ENCODE measurements around the gene COA6. TPM values are rescaled to one million over a fixed set of nuclear protein-coding genes. Genes with fewer than 3 reads are reported as not detected.
A peak's percentile ranks its signal among the peaks of the same experiment; 100 is the strongest.

Gene COA6
- total RNA-seq, 1 donor from 2014 or later: 60.3 TPM

DNA sequence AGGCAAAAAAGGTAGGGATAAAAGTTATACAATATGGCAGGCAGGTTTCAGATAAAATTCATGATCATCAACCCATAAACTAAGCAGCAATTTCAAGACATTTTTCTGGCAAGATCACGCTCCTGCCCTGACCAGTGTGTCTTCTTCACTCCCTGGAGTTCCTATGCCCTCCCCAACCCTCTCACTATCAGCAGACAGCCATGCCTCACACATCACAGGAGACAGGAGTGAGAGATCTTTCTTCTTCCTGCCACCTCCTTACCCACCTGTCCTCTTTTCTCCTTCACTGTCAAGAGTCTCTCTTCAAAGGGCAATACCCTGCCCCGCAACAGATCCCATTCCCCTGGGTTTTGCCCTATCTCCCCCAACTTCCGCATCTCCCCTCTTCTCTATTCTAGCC, 28.4 kb downstream of the COA6 start:
- H3K9me3 Mint-ChIP-seq: no peaks in the 10 kb centered on the region
- H3K27ac Mint-ChIP-seq: peak overlapping the region; percentile 74
- no peak for DNase-seq (ENCODE audit: low spot score)
- peaks cover 56% of the 10 kb centered on the region for H3K4me1 Mint-ChIP-seq (ENCODE audit: low read depth)
- peak overlapping the region; percentile 39 for H3K4me3 Mint-ChIP-seq (ENCODE audit: low read depth)
- peaks cover 61% of the 10 kb centered on the region for H3K36me3 Mint-ChIP-seq (ENCODE audit: low read depth)
- H3K27me3 Mint-ChIP-seq (ENCODE audit: low read depth): no peaks in the 10 kb centered on the region
- intact Hi-C loops (cut with micrococcal nuclease): loop anchor here (10.0 kb wide), 1 partner anchor 203 kb away; no protein-coding TSS in a partner anchor

DNA sequence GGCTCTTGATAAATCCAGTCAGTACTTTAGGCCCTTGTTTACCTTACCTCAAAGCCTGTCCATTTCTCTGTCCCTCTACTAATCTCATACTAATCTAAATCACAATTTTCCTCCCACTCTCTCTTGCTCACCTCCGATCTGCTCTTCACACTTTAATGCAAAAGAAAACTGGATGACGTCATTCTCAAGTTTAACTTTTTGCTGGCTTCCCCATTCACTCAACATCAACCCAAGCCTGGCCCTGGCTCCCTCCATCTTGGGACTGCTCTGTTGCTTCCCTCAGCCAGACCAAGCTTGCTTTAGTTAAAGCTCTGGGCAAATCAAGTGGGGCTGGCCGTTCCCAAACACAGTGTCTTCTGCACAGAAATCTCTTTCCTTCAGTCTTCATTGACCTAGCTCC, 29.7 kb downstream of the COA6 start:
- intact Hi-C loops (cut with micrococcal nuclease): loop anchor here (10.0 kb wide), 1 partner anchor 202 kb away; no protein-coding TSS in a partner anchor
- Mint-ChIP-seq H3K27ac (peak overlapping the region; percentile 34), H3K9me3 (no peaks in the 10 kb centered on the region), H3K4me1 (ENCODE audit: low read depth) (peaks cover 57% of the 10 kb centered on the region), H3K4me3 (ENCODE audit: low read depth) (peak overlapping the region; percentile 2), H3K27me3 (ENCODE audit: low read depth) (no peaks in the 10 kb centered on the region), H3K36me3 (ENCODE audit: low read depth) (peaks cover 67% of the 10 kb centered on the region)
- no peak for DNase-seq (ENCODE audit: low spot score)

GRCh38 chr1:234405676-234406075, 32.4 kb downstream of the COA6 start:
- no peak for DNase-seq (ENCODE audit: low spot score)
- H3K4me1 Mint-ChIP-seq (ENCODE audit: low read depth): peaks cover 57% of the 10 kb centered on the region
- intact Hi-C loops (cut with micrococcal nuclease): loop anchor here (5.0 to 10.0 kb wide), 2 partner anchors 72 to 199 kb away; partner anchors contain the start of gene TARBP1
- no peaks in the 10 kb centered on the region for H3K27me3 Mint-ChIP-seq (ENCODE audit: low read depth)
- H3K27ac Mint-ChIP-seq: peak overlapping the region; percentile 36
- H3K4me3 Mint-ChIP-seq (ENCODE audit: low read depth): no peak overlapping the region
- H3K36me3 Mint-ChIP-seq (ENCODE audit: low read depth): peaks cover 68% of the 10 kb centered on the region
- no peaks in the 10 kb centered on the region for H3K9me3 Mint-ChIP-seq

DNA sequence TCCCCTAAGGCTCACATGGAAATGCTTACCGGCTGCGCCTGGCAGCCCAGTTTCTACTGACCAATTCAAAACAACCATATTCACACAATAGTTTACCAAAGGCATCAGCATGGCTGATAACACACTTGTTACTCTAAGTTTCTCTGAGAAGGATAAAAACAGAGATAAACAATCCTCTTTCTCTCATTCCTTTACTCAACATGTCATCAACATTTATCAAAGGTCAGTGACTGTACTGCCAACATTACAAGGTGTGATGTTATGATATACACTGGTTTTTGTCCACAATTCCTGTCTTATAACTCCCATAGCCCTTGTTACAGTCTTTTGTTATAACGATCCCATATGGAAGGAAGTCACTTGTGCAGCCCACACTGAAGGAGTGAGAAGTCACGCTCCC, 33.6 kb downstream of the COA6 start:
- intact Hi-C loops (cut with micrococcal nuclease): loop anchor here (5.0 to 10.0 kb wide), 2 partner anchors 70 to 198 kb away; partner anchors contain the start of gene TARBP1
- Mint-ChIP-seq H3K36me3 (ENCODE audit: low read depth) (peaks cover 64% of the 10 kb centered on the region), H3K4me1 (ENCODE audit: low read depth) (peaks cover 45% of the 10 kb centered on the region), H3K9me3 (no peaks in the 10 kb centered on the region), H3K27me3 (ENCODE audit: low read depth) (no peaks in the 10 kb centered on the region), H3K27ac (peak overlapping the region; percentile 61), H3K4me3 (ENCODE audit: low read depth) (no peak overlapping the region)
- DNase-seq (ENCODE audit: low spot score): no peak

- peaks cover 67% of the 10 kb centered on the region for H3K36me3 Mint-ChIP-seq (ENCODE audit: low read depth)
- peak overlapping the region; percentile 65 for H3K4me3 Mint-ChIP-seq (ENCODE audit: low read depth)
- H3K27ac Mint-ChIP-seq: peak overlapping the region; percentile 92
- peak; percentile 42 for DNase-seq (ENCODE audit: low spot score)
- no peaks in the 10 kb centered on the region for H3K9me3 Mint-ChIP-seq
- H3K4me1 Mint-ChIP-seq (ENCODE audit: low read depth): peaks cover 35% of the 10 kb centered on the region
- intact Hi-C loops (cut with micrococcal nuclease): loop anchor here (1.0 to 10.0 kb wide), 6 partner anchors 9 to 196 kb away; partner anchors contain the start of genes COA6 and TARBP1
- H3K27me3 Mint-ChIP-seq (ENCODE audit: low read depth): no peaks in the 10 kb centered on the region
Observed at GRCh38 chr1:234408757-234409156, 35.5 kb downstream of the COA6 start.

DNA sequence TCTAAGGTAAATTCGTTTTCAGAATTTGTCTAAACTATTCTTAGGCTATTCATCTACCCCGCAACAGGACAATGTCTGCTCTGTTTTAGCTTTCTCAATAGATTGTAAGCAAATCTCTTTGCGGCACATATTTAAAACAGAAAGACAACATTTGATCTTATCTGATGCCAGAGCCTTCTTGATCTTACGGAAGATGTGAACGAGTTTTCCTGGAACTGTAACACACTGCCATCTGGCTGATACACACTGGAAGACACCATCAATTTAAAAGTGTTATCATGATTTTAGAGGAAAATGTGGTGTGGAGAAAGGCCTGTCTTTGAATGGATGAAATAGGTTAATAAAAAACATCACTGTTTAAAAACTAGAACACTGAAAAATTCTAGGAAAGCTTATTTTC, 36.1 kb downstream of the COA6 start:
- DNase-seq (ENCODE audit: low spot score): no peak
- H3K4me1 Mint-ChIP-seq (ENCODE audit: low read depth): peaks cover 35% of the 10 kb centered on the region
- no peaks in the 10 kb centered on the region for H3K27me3 Mint-ChIP-seq (ENCODE audit: low read depth)
- intact Hi-C loops (cut with micrococcal nuclease): loop anchor here (1.0 to 10.0 kb wide), 5 partner anchors 36 to 195 kb away; partner anchors contain the start of genes COA6 and TARBP1
- H3K4me3 Mint-ChIP-seq (ENCODE audit: low read depth): peak overlapping the region; percentile 74
- no peaks in the 10 kb centered on the region for H3K9me3 Mint-ChIP-seq
- peaks cover 71% of the 10 kb centered on the region for H3K36me3 Mint-ChIP-seq (ENCODE audit: low read depth)
- H3K27ac Mint-ChIP-seq: peak overlapping the region; percentile 92

DNA sequence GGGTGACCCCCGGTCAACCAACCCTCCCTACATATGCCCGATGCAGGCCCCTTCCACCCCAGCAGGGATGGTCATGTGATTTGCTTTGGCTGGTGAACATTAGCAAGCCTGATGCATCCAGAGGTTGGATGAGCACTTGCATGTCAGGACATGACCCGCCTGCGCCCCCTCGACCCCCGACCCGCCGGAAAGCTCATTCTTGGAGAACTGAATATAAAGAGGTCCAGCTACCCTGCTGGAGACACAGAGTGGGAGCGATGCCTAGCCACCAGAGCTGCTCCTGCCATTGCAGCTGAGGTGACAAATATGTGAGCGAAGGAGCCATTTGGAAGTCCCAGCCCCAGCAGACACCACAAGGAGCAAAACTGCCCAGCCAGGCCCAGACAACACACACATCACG, 39.6 kb downstream of the COA6 start:
- no peaks in the 10 kb centered on the region for H3K9me3 Mint-ChIP-seq
- peaks cover 67% of the 10 kb centered on the region for H3K36me3 Mint-ChIP-seq (ENCODE audit: low read depth)
- DNase-seq (ENCODE audit: low spot score): no peak
- H3K27me3 Mint-ChIP-seq (ENCODE audit: low read depth): no peaks in the 10 kb centered on the region
- no peak overlapping the region for H3K4me3 Mint-ChIP-seq (ENCODE audit: low read depth)
- H3K27ac Mint-ChIP-seq: no peak overlapping the region
- peaks cover 21% of the 10 kb centered on the region for H3K4me1 Mint-ChIP-seq (ENCODE audit: low read depth)
- intact Hi-C loops (cut with micrococcal nuclease): no loop called here

- Mint-ChIP-seq H3K27me3 (ENCODE audit: low read depth) (no peaks in the 10 kb centered on the region), H3K4me1 (ENCODE audit: low read depth) (peaks cover 17% of the 10 kb centered on the region), H3K4me3 (ENCODE audit: low read depth) (no peak overlapping the region), H3K9me3 (no peaks in the 10 kb centered on the region), H3K36me3 (ENCODE audit: low read depth) (peaks cover 66% of the 10 kb centered on the region), H3K27ac (no peak overlapping the region)
- intact Hi-C loops (cut with micrococcal nuclease): no loop called here
- DNase-seq (ENCODE audit: low spot score): no peak
Observed at GRCh38 chr1:234413485-234413884, 40.2 kb downstream of the COA6 start.

DNA sequence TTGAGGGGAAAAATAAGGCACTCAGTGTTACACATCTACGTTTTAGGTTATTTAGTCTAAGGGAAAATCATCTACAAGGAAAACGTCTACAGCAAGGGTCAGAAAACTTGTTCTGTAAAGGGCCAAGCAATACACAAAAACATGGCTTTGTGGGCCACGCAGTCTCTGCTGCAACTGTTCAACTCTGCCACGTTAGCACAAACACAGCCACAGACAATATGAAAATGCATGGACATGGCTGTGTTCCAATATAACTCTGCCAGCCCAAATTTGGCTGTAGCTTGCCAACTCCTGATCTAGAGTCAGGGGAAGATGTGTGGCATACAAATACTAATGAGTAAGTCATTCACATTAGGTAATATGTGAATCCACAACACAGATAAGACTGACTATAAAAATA, 40.7 kb downstream of the COA6 start:
- H3K36me3 Mint-ChIP-seq (ENCODE audit: low read depth): peaks cover 66% of the 10 kb centered on the region
- H3K4me3 Mint-ChIP-seq (ENCODE audit: low read depth): no peak overlapping the region
- peaks cover 12% of the 10 kb centered on the region for H3K4me1 Mint-ChIP-seq (ENCODE audit: low read depth)
- H3K9me3 Mint-ChIP-seq: no peaks in the 10 kb centered on the region
- intact Hi-C loops (cut with micrococcal nuclease): no loop called here
- DNase-seq (ENCODE audit: low spot score): no peak
- H3K27me3 Mint-ChIP-seq (ENCODE audit: low read depth): no peaks in the 10 kb centered on the region
- no peak overlapping the region for H3K27ac Mint-ChIP-seq

- H3K27ac Mint-ChIP-seq: peak overlapping the region; percentile 49
- no peaks in the 10 kb centered on the region for H3K9me3 Mint-ChIP-seq
- peaks cover 17% of the 10 kb centered on the region for H3K4me1 Mint-ChIP-seq (ENCODE audit: low read depth)
- DNase-seq (ENCODE audit: low spot score): no peak
- no peak overlapping the region for H3K4me3 Mint-ChIP-seq (ENCODE audit: low read depth)
- peaks cover 72% of the 10 kb centered on the region for H3K36me3 Mint-ChIP-seq (ENCODE audit: low read depth)
- no peaks in the 10 kb centered on the region for H3K27me3 Mint-ChIP-seq (ENCODE audit: low read depth)
- intact Hi-C loops (cut with micrococcal nuclease): no loop called here
Observed at GRCh38 chr1:234427950-234428646, 54.8 kb downstream of the COA6 start.

DNA sequence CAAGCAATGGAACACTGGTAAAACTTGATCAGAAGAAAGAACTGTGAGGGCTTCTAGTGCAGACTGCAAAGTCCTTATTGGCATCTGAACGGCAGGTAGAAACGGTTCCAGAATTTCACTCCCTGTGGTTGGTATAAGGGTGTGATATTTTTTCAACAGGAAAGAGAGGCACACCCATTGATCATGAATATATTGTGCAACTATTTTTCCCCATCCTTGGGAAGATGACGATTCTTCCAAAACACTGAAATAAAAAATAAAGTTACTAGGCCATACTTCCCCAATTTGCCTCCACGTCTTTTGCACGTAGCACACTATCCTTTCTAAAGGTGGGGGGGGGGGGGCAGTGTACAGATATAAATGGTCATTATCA, 56.2 kb downstream of the COA6 start:
- H3K4me3 Mint-ChIP-seq (ENCODE audit: low read depth): no peak overlapping the region
- intact Hi-C loops (cut with micrococcal nuclease): no loop called here
- H3K9me3 Mint-ChIP-seq: no peaks in the 10 kb centered on the region
- peaks cover 25% of the 10 kb centered on the region for H3K4me1 Mint-ChIP-seq (ENCODE audit: low read depth)
- H3K36me3 Mint-ChIP-seq (ENCODE audit: low read depth): peaks cover 74% of the 10 kb centered on the region
- no peaks in the 10 kb centered on the region for H3K27me3 Mint-ChIP-seq (ENCODE audit: low read depth)
- H3K27ac Mint-ChIP-seq: no peak overlapping the region
- no peak for DNase-seq (ENCODE audit: low spot score)

DNA sequence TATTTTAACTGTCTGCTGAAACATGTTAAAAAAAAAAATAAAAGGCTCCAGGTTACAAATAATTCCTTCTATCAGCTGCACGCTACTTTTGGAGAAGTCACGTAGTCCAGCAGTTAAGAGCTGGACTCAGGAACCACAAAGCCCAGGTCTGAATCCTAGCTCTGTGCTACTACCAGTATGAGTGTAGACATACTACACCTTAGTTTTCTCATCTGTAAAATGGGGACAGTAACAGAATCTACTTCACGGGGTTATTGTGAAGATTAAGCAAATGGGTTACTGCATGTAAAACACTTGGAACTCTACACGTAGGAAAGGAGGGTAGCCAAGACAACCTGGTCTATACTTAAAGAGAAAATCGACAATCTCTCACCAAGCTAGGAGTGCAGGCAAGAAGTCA, 57.4 kb downstream of the COA6 start:
- Mint-ChIP-seq H3K27ac (no peak overlapping the region), H3K4me3 (ENCODE audit: low read depth) (no peak overlapping the region), H3K9me3 (no peaks in the 10 kb centered on the region), H3K36me3 (ENCODE audit: low read depth) (peaks cover 78% of the 10 kb centered on the region), H3K4me1 (ENCODE audit: low read depth) (peaks cover 28% of the 10 kb centered on the region), H3K27me3 (ENCODE audit: low read depth) (no peaks in the 10 kb centered on the region)
- intact Hi-C loops (cut with micrococcal nuclease): loop anchor here (5.0 kb wide), 1 partner anchor 37 kb away; no protein-coding TSS in a partner anchor
- DNase-seq (ENCODE audit: low spot score): no peak

- Mint-ChIP-seq H3K27ac (no peak overlapping the region), H3K4me3 (ENCODE audit: low read depth) (no peak overlapping the region), H3K36me3 (ENCODE audit: low read depth) (peaks cover 75% of the 10 kb centered on the region), H3K27me3 (ENCODE audit: low read depth) (no peaks in the 10 kb centered on the region), H3K9me3 (no peaks in the 10 kb centered on the region), H3K4me1 (ENCODE audit: low read depth) (peaks cover 28% of the 10 kb centered on the region)
- intact Hi-C loops (cut with micrococcal nuclease): loop anchor here (5.0 kb wide), 1 partner anchor 36 kb away; no protein-coding TSS in a partner anchor
- no peak for DNase-seq (ENCODE audit: low spot score)
Observed at GRCh38 chr1:234431255-234431654, 58.0 kb downstream of the COA6 start.
